GM18505 (cell line): ENCODE results near the gene MS4A1.
"Not testable (repeated sequence)": the region's sequence is repeated elsewhere in the genome, so short reads cannot be mapped to it uniquely, and the experiment has no call there.

Experiments
- ATAC-seq: cut with Tn5 transposase; IDR thresholded peaks from one replicate; pipeline ENCODE4 v1.9.1; 2021; ENCODE audit not compliant: unreplicated experiment
- POLR2A ChIP-seq: IDR thresholded peaks from 4 replicates; pipeline ENCODE4 v1.6.1; 2011; ENCODE audit warnings: borderline replicate concordance; ENCODE audit not compliant: insufficient read depth, insufficient read length; ENCODE audit errors: extremely low read depth

MS4A1 gene

GRCh38 chr11:60477035-60477445 is 21.4 kb downstream of the MS4A1 start:
- no peak for TF ChIP-seq POLR2A
- ATAC-seq, result peak; percentile 53

DNA sequence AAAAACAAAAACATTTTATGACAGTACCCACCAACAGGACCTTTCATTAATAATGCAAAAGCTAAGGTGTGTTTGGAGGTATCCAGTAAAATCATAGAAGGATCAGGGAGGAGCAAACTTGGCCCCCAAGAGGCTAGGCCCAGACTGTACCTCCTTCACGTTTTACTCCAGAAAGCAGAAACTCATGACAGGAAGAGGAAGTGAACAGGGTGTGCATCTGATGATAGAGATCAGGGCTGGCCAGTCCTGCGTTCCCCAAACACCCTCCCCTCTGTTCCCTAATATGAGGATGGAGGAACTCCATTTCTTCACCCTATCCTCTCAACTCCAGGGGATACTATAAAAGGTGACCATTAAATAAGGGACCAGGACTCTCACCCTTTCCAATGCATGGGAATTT is 26.7 kb downstream of the MS4A1 start:
- TF ChIP-seq POLR2A, result peak; percentile 39
- ATAC-seq, result no peak

- ATAC-seq, result peak; percentile 96
- TF ChIP-seq POLR2A, result no peak
Measured at GRCh38 chr11:60485987-60486386, 30.3 kb downstream of the MS4A1 start.

GRCh38 chr11:60492488-60493009 is 36.9 kb downstream of the MS4A1 start, which contains the start of gene MS4A12:
Gene MS4A12 (plus strand): TSS chr11:60492778. CDS start chr11:60497319, 4,541 bp downstream.
- no peak for ATAC-seq
- no peak for TF ChIP-seq POLR2A

GRCh38 chr11:60493454-60493853 is 37.8 kb downstream of the MS4A1 start:
- TF ChIP-seq POLR2A, result no peak
- no peak for ATAC-seq

GRCh38 chr11:60498399-60498798 is 42.8 kb downstream of the MS4A1 start:
- no peak for TF ChIP-seq POLR2A
- ATAC-seq, result peak; percentile 23

- ATAC-seq, result peak; percentile 92
Measured at GRCh38 chr11:60498853-60499252, 43.2 kb downstream of the MS4A1 start.

GRCh38 chr11:60500276-60500910 is 44.7 kb downstream of the MS4A1 start:
- TF ChIP-seq POLR2A, result no peak
- no peak for ATAC-seq

More at GRCh38 chr11:60498853-60499252, 43.2 kb downstream of the MS4A1 start:
- no peak for TF ChIP-seq POLR2A

GRCh38 chr11:60502221-60502775 is 46.7 kb downstream of the MS4A1 start:
- TF ChIP-seq POLR2A, result no peak
- no peak for ATAC-seq

- TF ChIP-seq POLR2A, result no peak
- no peak for ATAC-seq
Measured at GRCh38 chr11:60504219-60504905, 48.7 kb downstream of the MS4A1 start.

- not testable (repeated sequence) for ATAC-seq
Measured at GRCh38 chr11:60509609-60510008, 54.0 kb downstream of the MS4A1 start.

DNA sequence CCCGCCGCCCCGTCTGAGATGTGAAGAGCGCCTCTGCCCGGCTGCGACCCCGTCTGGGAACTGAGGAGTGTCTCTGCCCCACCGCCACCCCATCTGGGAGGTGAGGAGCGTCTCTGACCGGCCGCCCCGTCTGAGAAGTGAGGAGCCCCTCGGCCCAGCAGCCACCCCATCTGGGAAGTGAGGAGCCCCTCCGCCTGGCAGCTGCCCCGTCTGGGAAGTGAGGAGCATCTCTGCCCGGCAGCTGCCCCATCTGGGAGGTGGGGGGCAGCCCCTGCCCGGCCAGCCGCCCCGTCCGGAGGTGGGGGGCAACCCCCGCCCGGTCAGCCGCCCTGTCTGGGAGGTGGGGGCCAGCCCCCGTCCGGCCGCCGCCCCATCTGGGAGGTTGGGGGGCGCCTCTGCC is 54.6 kb downstream of the MS4A1 start:
- not testable (repeated sequence) for ATAC-seq

DNA sequence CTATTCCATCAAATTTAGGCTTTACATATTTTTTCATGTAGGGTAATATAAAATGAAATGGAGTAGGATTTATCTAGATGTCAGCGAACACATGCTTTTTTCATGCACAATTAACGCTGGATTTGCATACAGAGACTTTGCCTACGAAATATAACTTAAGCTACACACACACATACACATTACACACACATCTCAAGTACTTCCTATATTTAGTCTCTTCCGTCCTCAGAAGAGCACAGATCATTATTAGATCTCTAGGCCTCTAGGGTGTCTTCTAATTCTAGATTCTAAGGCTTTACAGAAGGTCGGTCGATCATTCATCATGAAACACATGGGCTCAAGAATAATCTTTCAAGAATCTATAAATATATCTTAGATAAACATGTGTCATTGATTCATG is 55.7 kb downstream of the MS4A1 start:
- no peak for TF ChIP-seq POLR2A
- ATAC-seq, result no peak

DNA sequence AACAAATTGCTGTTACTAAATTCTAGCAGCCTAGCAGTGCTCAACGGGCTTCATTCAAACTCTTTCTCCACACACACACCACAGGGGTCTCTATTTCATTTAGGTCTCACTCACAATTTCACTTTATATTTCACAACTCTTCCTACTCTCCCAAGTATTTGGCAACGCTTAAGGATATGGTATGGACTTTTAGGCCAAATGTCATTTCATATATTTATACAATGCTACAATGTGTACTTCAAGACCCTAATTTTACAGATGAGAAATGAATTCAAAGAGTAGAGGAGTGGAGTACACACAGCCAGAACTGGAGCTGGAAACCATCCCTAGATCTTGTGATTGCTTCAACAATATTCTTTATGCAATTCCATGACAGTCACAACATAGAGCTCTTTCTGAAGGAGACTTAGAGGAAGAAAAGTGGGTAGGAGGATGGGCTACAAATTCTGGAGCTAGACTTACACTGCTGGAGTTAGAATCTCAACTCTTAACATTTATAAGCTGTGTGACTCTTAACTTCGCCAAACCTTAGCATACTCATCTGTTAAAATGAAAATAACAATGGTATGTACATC is 57.1 kb downstream of the MS4A1 start:
- ATAC-seq, result no peak
- no peak for TF ChIP-seq POLR2A
